ENCODE measurements around the gene SLC1A2.
A peak's percentile ranks its signal among the peaks of the same experiment; 100 is the strongest.

SLC1A2 gene

DNA sequence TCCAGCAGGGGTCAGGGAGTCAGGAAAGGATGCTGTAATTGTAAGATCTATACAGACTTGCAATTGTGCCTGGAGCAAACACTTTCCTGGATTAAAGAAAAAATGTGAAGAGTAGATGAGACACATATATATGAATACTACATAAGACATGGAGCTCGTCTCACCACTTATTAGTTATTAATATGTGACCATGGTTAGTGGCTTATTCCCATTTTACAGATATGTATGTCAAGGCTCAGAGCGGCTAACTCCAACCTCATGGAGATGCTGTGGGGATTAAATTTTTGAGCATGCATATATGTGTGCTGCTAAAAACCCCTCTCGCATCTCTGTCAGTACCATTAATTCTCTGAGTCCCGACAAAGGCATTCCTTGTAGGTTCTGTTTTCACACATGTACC, 125.7 kb downstream of the SLC1A2 start:
- no peak for DNase-seq

DNA sequence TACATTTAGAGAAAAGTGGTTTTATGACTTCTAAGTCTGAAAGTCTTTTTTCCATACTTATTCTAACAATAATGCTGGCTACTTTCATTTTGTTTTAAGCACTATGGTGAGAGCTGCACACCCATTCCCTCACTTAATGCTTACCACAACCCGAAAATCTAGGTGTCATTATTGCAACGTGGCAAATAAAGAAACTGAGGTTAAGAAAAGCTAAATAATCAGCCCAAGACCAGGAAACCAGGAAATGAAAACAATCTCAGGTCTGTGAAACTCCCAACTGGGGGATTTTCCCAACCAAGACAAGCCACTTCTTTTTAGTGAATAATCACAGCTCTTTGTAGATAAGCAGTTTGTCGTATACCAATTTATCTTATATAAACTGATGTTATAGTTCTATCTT, 126.3 kb downstream of the SLC1A2 start:
- no peak for DNase-seq

DNA sequence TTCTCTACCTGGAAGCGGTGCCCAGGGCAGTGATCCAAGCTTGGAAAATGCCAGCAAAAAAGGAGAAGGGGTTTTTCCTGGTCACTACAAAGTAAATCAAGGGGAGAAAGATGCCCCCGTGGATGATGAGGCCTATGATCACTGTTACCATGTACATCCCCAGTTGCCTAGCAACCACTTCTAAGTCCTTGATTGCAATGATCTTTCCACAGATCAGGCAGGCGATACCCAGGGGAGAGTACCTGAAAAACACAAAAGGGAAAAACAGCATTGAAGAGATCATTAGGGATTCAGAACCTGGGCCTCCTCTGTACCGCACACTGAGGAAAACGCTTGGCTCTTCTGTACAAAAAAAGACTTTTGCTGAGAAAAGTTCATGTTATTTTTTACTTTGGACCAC, 127.1 kb downstream of the SLC1A2 start:
- DNase-seq, result no peak

DNA sequence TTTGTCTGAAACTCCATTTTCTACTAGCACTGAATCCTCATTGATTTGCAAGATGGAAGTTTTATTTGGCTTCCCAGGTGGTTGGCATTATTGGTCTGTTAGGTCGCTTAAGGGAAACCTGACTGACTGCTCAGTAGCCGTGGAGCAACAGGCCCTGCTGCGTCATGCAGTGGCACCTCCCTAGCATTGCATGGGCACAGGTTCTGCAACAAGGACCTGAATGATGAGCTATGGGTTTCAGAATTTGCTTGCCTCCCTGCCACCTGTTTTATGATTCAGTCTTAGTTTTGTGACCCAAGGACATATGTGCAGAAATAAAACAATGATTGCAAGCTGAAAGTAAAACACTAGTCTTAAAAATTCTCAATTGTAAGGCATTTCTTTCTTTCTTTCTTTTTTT, 128.5 kb downstream of the SLC1A2 start:
- DNase-seq, result no peak

DNA sequence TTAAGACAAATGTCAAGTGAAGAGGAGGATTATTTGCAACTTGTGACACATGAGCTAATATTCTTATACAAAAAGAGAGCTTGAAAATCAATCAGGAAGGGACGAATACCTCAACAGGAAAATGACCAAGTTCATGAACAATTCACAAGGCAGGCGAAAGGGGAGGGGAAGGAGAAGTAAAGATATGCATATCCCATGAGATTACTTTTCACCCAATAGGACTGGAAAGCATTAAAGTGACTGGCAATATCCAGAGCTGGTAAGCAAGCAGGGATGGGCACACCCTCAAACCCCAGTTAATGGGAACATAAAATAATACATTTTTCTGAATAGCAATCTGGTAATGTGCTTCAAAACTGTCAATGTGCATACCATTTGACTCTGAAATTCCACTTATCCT, 129.5 kb downstream of the SLC1A2 start:
- no peak for DNase-seq

DNA sequence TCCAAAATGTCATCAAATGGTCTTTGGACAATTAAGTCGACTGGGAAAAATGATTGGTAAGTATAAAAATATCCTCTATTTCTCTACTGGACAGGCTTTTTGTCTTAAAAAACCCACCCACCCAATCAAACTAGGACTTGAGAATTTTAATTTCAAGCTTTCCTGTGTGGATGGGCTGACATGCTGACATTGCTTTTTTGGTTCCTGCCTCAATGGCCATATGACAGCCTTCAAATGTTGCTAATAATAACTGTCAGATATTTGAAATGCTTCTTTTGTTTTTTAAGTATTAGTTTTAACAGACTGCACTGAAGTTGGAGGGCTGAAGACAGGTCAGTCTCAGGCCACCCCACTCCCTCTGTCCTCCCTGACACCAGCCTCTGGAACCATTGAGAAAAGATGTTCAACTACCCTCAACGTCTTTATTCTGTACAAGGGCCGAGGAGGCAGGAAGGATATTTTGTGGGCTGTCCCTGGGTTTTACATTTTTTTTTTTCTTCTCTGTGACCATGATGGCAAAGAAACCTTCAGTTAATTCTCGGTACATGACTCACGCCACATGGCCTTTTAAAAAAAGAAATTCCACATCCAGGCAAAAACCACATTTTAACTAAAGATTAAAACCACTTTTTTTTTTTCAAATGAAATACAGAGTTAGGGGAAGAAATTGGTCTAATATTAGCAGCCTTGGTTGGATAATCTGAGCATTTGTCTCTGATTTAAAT, 130.4 kb downstream of the SLC1A2 start:
- no peak for DNase-seq

DNA sequence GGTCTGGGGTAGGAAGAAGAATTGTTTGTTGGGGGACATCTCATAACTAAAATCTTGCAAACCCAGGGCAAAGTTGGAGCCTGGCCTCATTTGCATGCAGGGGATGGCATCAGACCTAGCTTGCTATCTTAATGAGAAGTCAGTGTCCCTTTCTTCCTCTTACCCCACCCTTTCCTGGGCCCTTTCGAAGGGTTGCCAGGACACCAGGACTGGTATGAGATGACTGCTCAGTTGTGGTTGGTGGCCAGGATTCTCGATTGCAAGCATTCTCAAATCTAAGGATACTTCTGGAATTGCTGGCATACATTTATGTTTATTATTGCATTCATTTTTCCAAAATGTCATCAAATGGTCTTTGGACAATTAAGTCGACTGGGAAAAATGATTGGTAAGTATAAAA, 131.0 kb downstream of the SLC1A2 start:
- no peak for DNase-seq

DNA sequence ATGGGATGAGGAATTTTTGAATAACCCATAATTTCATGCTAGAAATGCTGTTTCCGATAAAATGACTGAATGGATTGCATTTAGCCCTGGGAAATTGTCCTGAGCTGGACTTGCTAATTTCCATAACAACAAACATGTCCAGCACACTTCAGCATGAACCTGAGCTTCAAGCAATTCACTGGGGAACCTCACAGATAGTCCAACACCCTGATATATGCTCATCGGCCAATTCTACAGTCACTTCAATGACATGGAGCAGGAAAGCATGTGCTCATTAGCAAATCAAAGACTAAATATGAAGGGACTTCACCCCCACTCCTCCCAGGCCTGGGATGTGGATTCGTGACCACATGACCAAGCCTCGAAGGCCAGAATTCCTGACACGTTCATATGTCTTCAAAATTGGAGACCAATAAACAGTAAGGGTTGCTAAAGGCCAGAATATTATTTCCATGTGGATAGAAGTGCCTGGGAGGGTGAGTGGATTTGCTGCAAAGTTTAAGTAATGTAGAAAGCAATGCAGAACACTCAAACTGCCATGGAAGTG, 131.9 kb downstream of the SLC1A2 start:
- no peak for DNase-seq

DNA sequence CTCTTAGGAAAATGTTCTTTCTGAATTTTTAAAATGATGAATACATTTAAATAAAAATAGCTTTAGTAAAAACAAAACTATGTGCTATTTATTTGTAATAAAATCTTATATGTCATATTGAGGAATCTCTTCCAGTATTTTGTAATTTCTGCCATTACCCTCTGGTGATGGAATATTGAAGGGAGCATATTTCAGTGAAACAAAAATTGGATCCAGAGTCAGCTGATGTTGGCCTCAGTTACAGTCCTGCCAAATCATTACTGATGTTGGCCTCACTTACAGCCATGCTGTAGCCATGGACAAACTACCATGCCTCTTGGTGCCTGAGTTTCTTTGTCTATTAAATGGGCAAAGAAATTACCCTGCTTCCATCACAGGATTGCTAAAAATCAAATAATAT, 133.2 kb downstream of the SLC1A2 start:
- no peak for DNase-seq

DNA sequence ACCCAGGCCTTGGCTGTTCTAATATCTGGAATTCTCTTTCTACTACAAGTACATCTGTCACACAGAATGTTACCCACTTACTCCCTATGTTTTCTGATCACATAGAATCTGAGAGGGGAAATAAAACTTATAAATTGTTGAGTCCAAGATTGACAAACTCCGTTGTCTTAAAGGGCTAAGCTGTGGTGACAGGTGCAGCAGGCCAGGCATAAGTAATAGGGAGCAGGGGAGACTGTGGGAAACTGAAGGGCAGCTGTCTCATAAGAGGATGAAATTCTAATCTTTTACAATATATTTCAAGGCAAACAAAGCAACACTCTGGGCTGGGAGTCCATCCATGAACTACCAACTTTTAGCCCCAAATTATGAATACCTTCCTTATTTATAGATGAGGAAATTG, 133.9 kb downstream of the SLC1A2 start:
- no peak for DNase-seq

DNA sequence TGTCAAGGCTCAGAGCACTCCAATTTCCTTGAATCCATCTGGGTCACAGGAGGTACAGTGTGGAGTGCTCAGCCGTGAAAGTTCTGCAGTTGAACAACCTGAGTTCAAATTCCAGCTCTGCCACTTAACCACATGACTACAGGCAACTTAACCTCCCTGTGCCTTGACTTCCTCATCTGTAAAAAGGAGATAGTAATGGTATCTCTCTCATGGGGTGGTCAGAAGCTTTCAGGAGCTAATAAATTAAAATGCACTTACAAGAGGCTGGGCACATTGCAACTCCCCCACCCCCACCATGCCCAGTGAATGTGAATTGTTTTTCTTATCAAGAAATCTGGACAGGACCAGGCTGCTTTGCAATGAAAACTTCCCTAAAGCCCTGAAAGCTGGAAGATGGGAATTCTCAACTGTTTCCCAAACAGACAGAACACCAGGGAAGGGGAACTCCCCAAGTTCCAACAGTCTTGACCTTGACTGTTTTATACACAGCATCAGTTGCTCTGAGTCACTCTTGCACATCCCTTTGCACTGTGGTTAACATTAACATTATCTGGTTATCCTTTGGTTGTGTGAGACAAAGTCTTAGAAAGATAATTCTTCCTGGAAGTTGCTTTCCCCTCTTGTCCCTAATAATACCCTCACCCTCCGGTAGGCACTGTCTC, 137.0 kb downstream of the SLC1A2 start:
- no peak for DNase-seq

DNA sequence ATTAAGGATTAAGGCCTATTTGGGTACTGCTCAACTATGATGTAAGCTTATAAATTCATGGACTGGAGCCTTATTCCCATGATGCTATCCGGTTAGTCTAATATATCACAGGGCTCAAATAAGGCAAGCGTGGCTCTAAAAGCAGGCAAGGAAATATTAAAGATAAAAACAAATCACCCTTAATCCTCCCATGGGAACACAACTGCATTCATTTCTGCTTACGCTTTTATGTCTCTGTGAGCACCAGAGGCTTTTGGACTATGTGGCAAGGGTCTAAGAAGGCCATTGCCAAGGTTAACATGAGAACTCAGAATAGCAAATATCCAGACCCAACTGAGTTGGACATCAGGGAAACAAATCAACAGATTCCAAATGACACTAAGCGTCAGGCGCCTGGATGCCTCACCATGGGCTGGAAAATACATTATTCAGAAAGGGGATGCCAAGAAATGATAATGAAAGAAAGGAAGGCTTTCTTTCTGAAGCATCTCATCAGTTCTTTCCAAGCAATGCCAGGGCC, 138.1 kb downstream of the SLC1A2 start:
- DNase-seq, result no peak

DNA sequence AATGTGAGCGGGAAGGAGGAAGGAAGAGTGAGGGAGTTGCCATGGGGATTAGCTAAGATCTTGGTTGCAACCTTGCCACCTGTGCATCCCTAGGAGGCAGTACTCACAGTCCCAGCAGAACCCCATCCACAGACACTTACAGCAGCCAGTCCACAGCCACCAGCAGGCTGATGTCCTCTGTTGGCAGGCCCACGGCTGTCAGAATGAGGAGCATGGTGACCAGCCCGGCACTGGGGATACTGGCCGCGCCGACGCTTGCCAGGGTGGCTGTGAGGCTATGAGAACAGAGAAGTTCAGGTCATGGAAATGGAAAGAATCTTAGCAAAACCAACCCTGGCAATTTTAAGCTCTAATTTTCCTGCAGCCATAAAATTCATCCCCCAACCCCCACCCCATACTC, 138.6 kb downstream of the SLC1A2 start:
- DNase-seq, result no peak

DNA sequence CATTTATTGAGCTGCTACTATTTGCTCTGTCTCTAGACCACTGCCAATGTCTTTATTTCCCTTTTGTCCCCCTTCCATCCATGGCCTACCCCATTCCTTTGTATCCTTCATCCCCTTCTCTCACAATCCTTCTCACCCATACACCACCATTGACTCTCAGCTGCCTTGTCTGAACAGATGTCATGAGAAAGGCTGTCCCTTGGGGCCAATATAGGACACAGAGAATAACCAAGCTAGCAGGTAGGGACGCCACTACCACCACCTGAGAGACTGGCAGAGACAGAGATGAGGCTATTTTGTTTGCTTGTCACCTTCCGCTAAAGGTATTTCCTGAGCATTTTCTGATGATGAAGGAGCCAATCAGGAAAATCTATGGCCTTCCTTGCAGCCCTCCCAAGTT, 141.5 kb downstream of the SLC1A2 start:
- no peak for DNase-seq

DNA sequence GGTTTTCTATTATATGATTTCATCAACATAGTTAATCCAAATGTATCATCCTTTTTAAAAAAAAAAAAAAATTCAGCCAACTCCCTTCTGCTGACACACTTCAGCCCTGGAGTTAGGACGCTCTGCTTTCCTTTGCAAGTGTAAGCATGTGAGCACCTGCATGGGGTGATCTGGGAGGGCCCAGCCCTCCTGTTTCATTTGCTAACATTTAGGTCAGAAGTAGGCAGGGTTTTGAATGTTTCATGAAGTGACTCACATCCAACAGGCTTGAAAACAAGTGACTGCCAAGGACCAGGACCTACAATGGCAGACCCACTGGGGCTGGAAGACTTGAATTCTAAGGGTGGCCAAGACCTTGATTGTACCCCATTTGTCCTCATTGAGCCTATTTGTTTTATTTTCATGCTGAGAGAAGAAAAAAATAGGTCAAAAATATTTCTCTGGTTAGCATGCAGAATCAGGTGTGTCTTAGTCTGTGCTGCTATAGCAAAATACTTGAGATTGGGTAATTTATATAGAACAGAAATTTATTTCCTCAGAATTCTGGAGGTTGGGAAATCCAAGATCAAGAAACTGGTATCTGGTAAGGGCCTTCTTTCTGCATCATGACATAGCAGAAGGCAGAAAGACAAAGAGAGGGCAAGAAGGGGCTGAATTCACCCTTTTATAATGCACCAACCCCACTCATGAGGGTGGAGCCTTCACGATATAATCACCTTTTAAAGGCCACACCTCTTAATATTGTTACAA, 142.8 kb downstream of the SLC1A2 start:
- DNase-seq, result peak; percentile 9

DNA sequence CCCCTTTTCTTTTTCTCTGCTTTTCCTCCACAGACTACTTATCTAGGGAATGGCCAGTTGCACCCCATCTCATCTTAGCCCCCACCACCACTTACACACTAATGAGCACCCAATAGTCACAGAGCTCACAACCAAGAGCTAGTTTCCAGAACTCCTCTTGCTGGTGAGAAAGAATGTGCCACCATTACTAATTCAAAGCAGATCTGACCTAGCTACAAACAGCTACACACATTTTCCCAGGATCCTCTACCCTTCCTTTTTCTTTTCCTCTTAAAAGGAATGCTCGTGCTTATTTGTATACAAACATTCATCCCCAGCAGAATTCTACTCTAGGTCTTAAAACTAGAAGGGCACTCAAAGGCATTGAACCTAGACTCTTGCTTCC, 143.6 kb downstream of the SLC1A2 start:
- no peak for DNase-seq

DNA sequence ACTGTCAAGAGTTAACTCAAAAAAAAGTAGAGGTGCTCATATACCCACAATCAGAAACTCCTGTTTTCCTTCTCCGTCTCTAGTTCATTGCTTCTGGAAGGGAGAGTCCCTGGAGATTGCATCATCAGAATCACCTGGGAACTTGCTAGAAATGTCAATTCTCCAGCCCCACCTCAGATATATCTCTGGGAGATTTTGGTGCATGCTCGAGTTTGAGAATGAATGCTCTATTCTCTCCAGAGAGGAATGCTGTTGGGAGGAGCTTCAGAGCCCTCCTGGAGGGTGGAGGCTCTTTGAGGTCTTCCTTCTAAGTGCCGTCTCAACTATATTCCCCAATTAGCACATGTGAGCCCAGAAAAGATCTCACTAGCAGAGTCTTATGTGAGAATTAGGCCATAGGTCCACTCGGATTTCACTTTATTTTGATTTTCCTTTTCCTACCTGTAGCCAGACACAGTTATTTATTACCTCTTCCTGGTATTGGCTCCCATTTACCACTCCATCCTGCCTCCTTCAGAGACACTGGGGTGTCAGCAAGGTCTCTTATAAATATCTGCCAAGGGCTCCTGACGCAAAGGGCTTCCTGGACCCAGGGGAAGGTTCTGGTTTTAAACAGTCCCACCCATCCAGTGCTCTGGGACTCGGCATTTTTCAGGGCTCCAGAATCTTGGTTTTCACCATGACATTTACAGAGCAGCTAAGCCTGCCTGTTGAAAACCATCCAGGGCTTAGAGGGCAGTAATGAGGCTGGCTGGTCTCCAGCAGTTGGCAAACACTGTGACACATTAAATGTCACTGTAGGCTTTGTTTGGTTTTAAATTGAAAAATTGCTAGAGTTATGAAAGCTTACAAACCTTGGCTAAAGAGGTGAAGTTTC, 144.2 kb downstream of the SLC1A2 start:
- DNase-seq, result no peak

DNA sequence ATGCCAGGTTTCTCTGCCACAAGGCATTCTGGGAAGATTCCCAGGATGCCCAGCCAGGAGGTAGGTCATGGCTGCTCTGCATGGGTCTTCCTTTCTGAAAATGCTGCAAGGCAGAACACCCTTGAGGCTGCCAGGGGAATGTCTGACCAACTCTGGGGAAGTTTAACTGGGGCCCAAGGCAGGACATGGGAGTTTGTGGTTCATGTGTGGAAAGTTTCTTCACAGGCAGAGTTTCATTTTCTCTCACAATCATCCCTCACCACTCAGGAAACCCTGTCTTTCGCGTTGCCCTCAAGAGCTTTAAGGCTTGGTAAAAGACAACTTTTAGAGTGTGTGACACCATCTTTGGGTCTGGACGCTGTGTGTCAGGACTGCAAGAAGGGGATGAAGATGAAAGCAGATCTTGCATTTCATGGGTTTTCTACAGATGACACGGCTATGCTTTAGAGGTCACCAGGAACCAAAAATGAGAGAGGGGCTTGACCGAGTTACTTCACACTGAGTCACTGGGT, 146.9 kb downstream of the SLC1A2 start:
- DNase-seq, result peak; percentile 44

DNA sequence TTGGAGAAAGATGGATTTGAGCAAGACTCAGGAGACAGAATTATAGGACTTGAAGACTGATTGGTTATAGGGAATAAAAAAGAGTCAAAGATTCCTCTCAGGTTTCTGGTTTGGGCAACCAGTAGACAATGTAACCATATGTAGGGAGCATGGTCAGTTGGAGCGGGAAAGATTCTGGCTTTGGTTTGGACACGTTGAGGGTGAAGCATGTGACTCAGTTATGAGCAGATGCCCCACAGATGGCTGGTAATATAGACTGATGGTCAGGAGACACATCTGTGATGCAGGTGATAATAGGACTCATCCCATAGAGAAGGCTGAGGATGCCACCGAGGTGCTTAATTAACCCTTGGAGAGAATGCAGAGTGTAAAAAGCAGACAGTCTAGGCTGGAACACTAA, 148.3 kb downstream of the SLC1A2 start:
- DNase-seq, result no peak

DNA sequence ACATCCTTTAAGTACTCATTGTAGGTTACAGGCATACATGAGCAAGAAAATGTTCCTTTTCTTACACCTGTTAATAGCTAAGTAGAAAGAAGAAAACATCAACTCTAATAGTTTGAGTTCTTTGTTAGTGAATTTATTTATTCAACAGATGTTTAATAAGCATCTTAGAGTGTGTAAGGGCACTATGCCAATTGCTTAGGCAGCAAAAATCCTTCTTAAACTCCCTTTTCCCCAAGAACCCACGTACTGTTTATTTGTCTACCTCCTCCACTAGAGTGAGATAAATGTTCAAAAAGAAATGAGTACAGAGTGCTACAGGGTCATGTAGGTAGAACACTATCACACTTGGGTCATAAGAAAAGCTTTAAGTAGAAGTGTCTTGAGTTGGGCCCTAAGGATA, 149.0 kb downstream of the SLC1A2 start:
- no peak for DNase-seq

DNA sequence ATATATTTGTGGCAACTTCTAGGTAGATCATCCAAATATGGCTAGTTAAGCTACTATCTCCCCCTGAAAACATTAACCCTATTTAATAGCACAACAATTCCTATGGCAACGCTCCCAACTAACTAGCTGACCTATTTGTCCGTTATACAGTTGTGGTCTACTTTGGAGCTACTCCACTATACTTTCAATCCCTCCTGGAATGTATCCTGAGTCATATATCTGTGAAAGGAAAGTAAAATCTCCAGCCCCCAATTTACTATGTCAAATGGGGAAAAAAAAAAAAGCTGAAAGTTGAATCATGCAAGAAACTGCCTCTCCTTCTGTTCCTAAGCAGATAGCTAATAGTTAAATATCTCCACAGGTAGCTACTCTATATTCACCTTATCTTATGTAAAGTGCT, 151.9 kb downstream of the SLC1A2 start:
- DNase-seq, result no peak

DNA sequence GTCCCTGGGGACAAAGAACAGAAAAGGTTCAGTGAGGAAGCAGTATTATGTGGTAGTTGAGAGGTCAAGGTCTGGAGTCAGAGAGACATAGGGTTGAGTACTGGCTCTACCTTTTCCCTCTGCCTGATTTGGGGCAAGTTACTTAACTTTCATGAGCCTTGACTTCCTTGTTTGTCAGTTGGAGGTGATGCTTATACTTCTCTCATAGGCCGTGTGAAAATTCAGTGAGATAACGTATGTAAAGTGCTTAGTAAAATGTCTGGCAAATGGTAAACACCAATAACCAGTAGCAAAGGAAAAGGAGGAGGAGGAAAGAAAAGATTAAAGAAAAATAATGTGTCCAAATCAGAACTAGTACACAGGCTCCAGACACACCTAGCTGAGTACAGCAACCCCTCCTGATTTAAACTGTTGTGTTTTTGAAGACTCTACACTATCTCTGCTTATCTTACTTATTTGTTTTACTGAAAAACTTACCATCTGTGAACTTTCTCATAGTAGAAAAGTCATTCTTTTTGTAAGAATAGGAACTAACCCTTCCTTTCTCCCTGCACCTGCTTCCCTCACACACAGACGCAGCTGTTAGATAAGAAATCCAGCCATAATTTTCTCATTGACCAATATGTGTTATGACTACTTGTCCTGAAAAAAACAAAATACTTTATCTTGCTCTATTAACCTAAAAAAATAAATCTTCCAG, 153.5 kb downstream of the SLC1A2 start:
- DNase-seq, result no peak
